BJ (cell line): ENCODE results near the gene BACE1-AS. TPM values are rescaled to one million over a fixed set of nuclear protein-coding genes. Genes with fewer than 3 reads are reported as not detected.

ENCODE experiments used
- CTCF ChIA-PET: fragments of 350-600 bp; formaldehyde crosslinking; extraction: SDS; loops from one replicate; lab custom pipeline; 2021; ENCODE audit warnings: antibody characterized with exemption, inconsistent platforms; lab: Yijun Ruan, JAX
- POLR2A ChIA-PET: fragments of 300-600 bp; sonication (Branson Sonifier 250); formaldehyde crosslinking; extraction: SDS; loops from one replicate; lab custom pipeline; 2021; ENCODE audit warnings: antibody characterized with exemption; lab: Charles Lee
- DNase-seq: peaks from one replicate; pipeline ENCODE4 v3.0.0-alpha.2; 2011; ENCODE audit warnings: low read depth
- H3K27me3 ChIP-seq: 2 replicates; pipeline ENCODE4 v1.6.0; 2011; ENCODE audit warnings: low read length; ENCODE audit not compliant: control insufficient read depth, insufficient read depth
- H3K36me3 ChIP-seq: 2 replicates; pipeline ENCODE4 v1.5.1; 2011; ENCODE audit warnings: low read length; ENCODE audit not compliant: control insufficient read depth, insufficient read depth
- H3K4me3 ChIP-seq: 2 replicates; pipeline ENCODE4 v1.5.1; 2011; ENCODE audit warnings: low read depth, mild to moderate bottlenecking, control low read depth, low read length
- CTCF ChIP-seq: IDR thresholded peaks from 2 replicates; pipeline ENCODE4 v1.5.1; 2011; ENCODE audit warnings: low read depth, mild to moderate bottlenecking, control low read depth, inconsistent platforms, low read length, moderate library complexity; ENCODE audit not compliant: insufficient read depth
- polyA minus RNA-seq: library from RNA; depleted of rRNA, polyadenylated mRNA; stranded (reverse); fragments of >200 nt; gene quantifications from 2 replicates; pipeline ENCODE4 v1.2.3, GENCODE V29; 2011; rRNA and poly(A)+ RNA removed
- polyA plus RNA-seq: library from polyadenylated mRNA; depleted of rRNA; stranded (reverse); fragments of >200 nt; gene quantifications from 2 replicates; pipeline ENCODE4 v1.2.3, GENCODE V29; 2011; rRNA removed

Gene BACE1-AS
- polyA plus RNA-seq = 3.4 and 3.8 TPM in 2 replicates
- polyA minus RNA-seq = 6.0 and 7.0 TPM in 2 replicates

GRCh38 chr11:117290809-117291396 lies at the start of gene BACE1-AS:
TSS of gene BACE1-AS (plus strand) at chr11:117291346.
- no peak within 1 kb of the TSS for H3K4me3 ChIP-seq
- no peak for DNase-seq
- H3K27me3 ChIP-seq = no peaks in the 10 kb centered on the region
- peaks cover 25% of the 10 kb centered on the region for H3K36me3 ChIP-seq
- no peak for TF ChIP-seq CTCF
- ChIA-PET CTCF (no interaction called here), POLR2A (no interaction called here)

- CTCF ChIA-PET = interaction anchor here (0.6 to 0.8 kb wide), 2 partner anchors 8 to 10 kb away, joined by 3 read pairs; no protein-coding TSS in a partner anchor
- peaks cover 7% of the 10 kb centered on the region for H3K36me3 ChIP-seq
- no peaks in the 10 kb centered on the region for H3K27me3 ChIP-seq
- POLR2A ChIA-PET = no interaction called here
- no peak for TF ChIP-seq CTCF
- no peak overlapping the region for H3K4me3 ChIP-seq
- DNase-seq = no peak
Measured at GRCh38 chr11:117248341-117248740, 42.8 kb upstream of the BACE1-AS start.

- no peak for TF ChIP-seq CTCF
- POLR2A ChIA-PET = no interaction called here
- H3K36me3 ChIP-seq = peaks cover 2% of the 10 kb centered on the region; the same call in 1 of the 2 replicates
- DNase-seq = no peak
- no peaks in the 10 kb centered on the region for H3K27me3 ChIP-seq
- CTCF ChIA-PET = no interaction called here
- no peak overlapping the region for H3K4me3 ChIP-seq
Measured at GRCh38 chr11:117249571-117249970, 41.6 kb upstream of the BACE1-AS start.

GRCh38 chr11:117251506-117251905 lies 39.6 kb upstream of the BACE1-AS start:
- Histone ChIP-seq H3K36me3 (peaks cover 1% of the 10 kb centered on the region; the same call in 1 of the 2 replicates), H3K27me3 (no peaks in the 10 kb centered on the region), H3K4me3 (no peak overlapping the region)
- ChIA-PET CTCF (no interaction called here), POLR2A (no interaction called here)
- DNase-seq = no peak
- no peak for TF ChIP-seq CTCF

- POLR2A ChIA-PET = no interaction called here
- CTCF ChIA-PET = interaction anchor here (1.0 kb wide), 1 partner anchor 30 kb away, joined by 3 read pairs; no protein-coding TSS in a partner anchor
Measured at GRCh38 chr11:117255966-117256365, 35.2 kb upstream of the BACE1-AS start.

More at GRCh38 chr11:117255966-117256365, 35.2 kb upstream of the BACE1-AS start:
- H3K4me3 ChIP-seq = no peak overlapping the region
- peaks cover 1% of the 10 kb centered on the region; the same call in 1 of the 2 replicates for H3K36me3 ChIP-seq
- TF ChIP-seq CTCF = no peak
- H3K27me3 ChIP-seq = no peaks in the 10 kb centered on the region
- DNase-seq = no peak
